Measurements from ENCODE around the gene TADA2A.
"Not testable (repeated sequence)": the region's sequence is repeated elsewhere in the genome, so short reads cannot be mapped to it uniquely, and the experiment has no call there.

Gene TADA2A

DNA sequence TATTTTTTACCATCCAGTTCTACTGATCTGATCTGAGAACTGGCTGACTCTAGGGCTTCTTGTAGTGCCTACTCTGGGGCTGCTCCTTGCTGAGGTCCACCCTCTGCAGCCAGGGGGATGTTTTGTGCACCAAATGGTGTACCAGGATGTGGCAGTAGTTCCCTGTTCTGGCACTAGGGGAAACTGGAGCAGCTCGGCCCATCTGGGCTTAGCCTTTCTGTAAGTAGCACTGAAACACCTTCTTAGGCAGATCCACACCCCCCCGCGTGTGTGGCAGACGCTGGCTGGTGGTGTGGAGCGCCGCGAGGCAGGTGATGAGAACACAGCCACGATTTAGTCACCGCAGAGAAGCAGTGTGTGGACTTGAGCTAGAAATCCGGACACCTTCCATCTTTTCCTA is 100.0 kb downstream of the TADA2A start:
- TF ChIP-seq CTCF (IDR thresholded peaks at IDR 0.05; ENCODE audit: low read depth, low read length): peak; percentile 72
- Histone ChIP-seq H3K27me3 (no peaks in the 10 kb centered on the region), H3K4me1 (no peaks in the 10 kb centered on the region), H3K9me3 (no peaks in the 10 kb centered on the region), H3K36me3 (no peaks in the 10 kb centered on the region), H3K4me3 (ENCODE audit: low read depth, low read length) (0 out of 2 replicates have a peak overlapping the region, but pooled peaks have one; percentile 10)
- DNase-seq: peak; percentile 59

GRCh38 chr17:37507111-37507510 is 100.4 kb downstream of the TADA2A start:
- 0 out of 2 replicates have a peak overlapping the region, but pooled peaks have one; percentile 10 for H3K4me3 ChIP-seq (ENCODE audit: low read depth, low read length)
- no peaks in the 10 kb centered on the region for H3K4me1 ChIP-seq
- no peak for TF ChIP-seq CTCF (IDR thresholded peaks at IDR 0.05; ENCODE audit: low read depth, low read length)
- H3K9me3 ChIP-seq: no peaks in the 10 kb centered on the region
- H3K27me3 ChIP-seq: no peaks in the 10 kb centered on the region
- H3K36me3 ChIP-seq: peaks cover under 1% of the 10 kb centered on the region
- peak; percentile 53 for DNase-seq

DNA sequence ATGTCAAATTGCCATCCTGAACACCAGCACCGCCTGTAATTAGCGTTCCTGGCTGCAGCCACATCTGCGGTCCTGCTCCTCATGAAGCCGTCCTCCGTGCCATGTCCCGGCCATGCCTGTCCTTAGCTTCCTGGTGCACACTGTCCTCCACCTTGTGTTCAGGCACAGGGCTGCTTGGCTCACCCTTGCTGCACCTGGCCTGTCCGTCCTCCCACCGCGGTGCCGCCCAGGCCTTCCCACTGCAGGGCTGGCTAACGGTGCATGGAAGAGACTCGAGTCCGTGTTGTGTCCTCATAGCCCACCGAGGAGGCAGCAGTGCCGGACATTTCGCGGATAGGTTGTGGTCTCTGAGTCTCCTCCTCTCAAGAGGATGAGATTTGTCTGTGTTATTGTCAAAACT is 103.4 kb downstream of the TADA2A start:
- Histone ChIP-seq H3K36me3 (peaks cover 8% of the 10 kb centered on the region), H3K27me3 (no peaks in the 10 kb centered on the region)
- DNase-seq: no peak

DNA sequence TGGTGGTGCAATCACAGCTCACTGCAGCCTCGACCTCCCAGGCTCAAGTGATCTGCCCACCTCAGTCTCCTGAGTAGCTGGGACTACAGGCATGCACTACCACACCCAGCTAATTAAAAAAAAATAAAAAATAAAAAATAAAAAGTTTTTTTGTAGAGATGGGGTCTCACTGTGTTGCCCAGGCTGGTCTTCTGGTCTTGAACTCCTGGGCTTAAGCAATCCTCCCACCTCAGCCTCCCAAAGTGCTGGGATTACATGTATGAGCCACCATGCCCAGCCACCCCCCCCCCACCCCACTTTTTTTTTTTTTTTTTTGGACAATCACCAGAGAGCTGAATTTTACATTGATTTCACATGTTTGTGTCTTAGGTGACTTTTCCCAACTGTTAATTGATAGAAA is 105.0 kb downstream of the TADA2A start:
- H3K27me3 ChIP-seq; H3K9me3 ChIP-seq; DNase-seq; H3K4me1 ChIP-seq; H3K4me3 ChIP-seq (ENCODE audit: low read depth, low read length): not testable (repeated sequence)
- peaks cover 14% of the 10 kb centered on the region for H3K36me3 ChIP-seq

More for the DNA sequence above, 103.4 kb downstream of the TADA2A start:
- Histone ChIP-seq H3K4me3 (ENCODE audit: low read depth, low read length) (no peak overlapping the region), H3K4me1 (no peaks in the 10 kb centered on the region), H3K9me3 (no peaks in the 10 kb centered on the region)
- no peak for TF ChIP-seq CTCF (IDR thresholded peaks at IDR 0.05; ENCODE audit: low read depth, low read length)

- TF ChIP-seq CTCF (IDR thresholded peaks at IDR 0.05; ENCODE audit: low read depth, low read length): no peak
- DNase-seq: no peak
- Histone ChIP-seq H3K27me3 (no peaks in the 10 kb centered on the region), H3K4me3 (ENCODE audit: low read depth, low read length) (no peak overlapping the region), H3K36me3 (peaks cover 18% of the 10 kb centered on the region), H3K4me1 (no peaks in the 10 kb centered on the region), H3K9me3 (no peaks in the 10 kb centered on the region)
These were observed 105.9 kb downstream of the TADA2A start for GRCh38 chr17:37512442-37513068.

- Histone ChIP-seq H3K4me1 (no peaks in the 10 kb centered on the region), H3K9me3 (no peaks in the 10 kb centered on the region), H3K27me3 (no peaks in the 10 kb centered on the region), H3K36me3 (peaks cover 29% of the 10 kb centered on the region), H3K4me3 (ENCODE audit: low read depth, low read length) (no peak overlapping the region)
- DNase-seq: no peak
- TF ChIP-seq CTCF (IDR thresholded peaks at IDR 0.05; ENCODE audit: low read depth, low read length): no peak
These were observed 107.0 kb downstream of the TADA2A start for GRCh38 chr17:37513711-37514110.

All from BE2C (cell line).